ENCODE data around the gene MAST3. TPM values are rescaled to one million over a fixed set of nuclear protein-coding genes. Genes with fewer than 3 reads are reported as not detected.
A peak's percentile ranks its signal among the peaks of the same experiment; 100 is the strongest.
"Not testable (repeated sequence)": the region's sequence is repeated elsewhere in the genome, so short reads cannot be mapped to it uniquely, and the experiment has no call there.

The MAST3 gene
- total RNA-seq, 4 donors from 2014 or later, result 47.8 to 56.3 (median 52.0) TPM

GRCh38 chr19:18158467-18158866 is 60.9 kb downstream of the MAST3 start:
- Histone ChIP-seq H3K27ac (no peak overlapping the region), H3K36me3 (peaks cover 0 to 21% (median 0%) of the 10 kb centered on the region in 3 donors), H3K4me3 (no peak overlapping the region), H3K9me3 (no peaks in the 10 kb centered on the region), H3K4me1 (peaks cover 13 to 54% (median 16%) of the 10 kb centered on the region in 4 donors), H3K27me3 (no peaks in the 10 kb centered on the region)
- TF ChIP-seq POLR2A (IDR thresholded peaks at IDR 0.05) (no peak), CTCF (IDR thresholded peaks at IDR 0.05) (no peak)
- DNase-seq, result no peak

- not testable (repeated sequence) for H3K27ac ChIP-seq
- peaks cover 0 to 28% (median 0%) of the 10 kb centered on the region in 3 donors for H3K36me3 ChIP-seq
- peaks cover 10 to 48% (median 13%) of the 10 kb centered on the region in 4 donors for H3K4me1 ChIP-seq
Observed at GRCh38 chr19:18159059-18159616, 61.6 kb downstream of the MAST3 start.

GRCh38 chr19:18159810-18160209 is 62.2 kb downstream of the MAST3 start:
- DNase-seq, result no peak
- peak overlapping the region in 1 of 4 donors; percentile 77 for H3K27ac ChIP-seq
- no peaks in the 10 kb centered on the region for H3K27me3 ChIP-seq
- H3K36me3 ChIP-seq, result peaks cover 0 to 28% (median 0%) of the 10 kb centered on the region in 3 donors
- no peaks in the 10 kb centered on the region for H3K9me3 ChIP-seq
- no peak for TF ChIP-seq POLR2A (IDR thresholded peaks at IDR 0.05)
- no peak for TF ChIP-seq CTCF (IDR thresholded peaks at IDR 0.05)
- H3K4me1 ChIP-seq, result peaks cover 7 to 42% (median 13%) of the 10 kb centered on the region in 4 donors
- H3K4me3 ChIP-seq, result no peak overlapping the region

More at GRCh38 chr19:18159059-18159616, 61.6 kb downstream of the MAST3 start:
- H3K4me3 ChIP-seq, DNase-seq, H3K9me3 ChIP-seq, H3K27me3 ChIP-seq: not testable (repeated sequence)

GRCh38 chr19:18160493-18160970 is 63.0 kb downstream of the MAST3 start:
- Histone ChIP-seq H3K4me1 (peaks cover 7 to 37% (median 13%) of the 10 kb centered on the region in 4 donors), H3K9me3 (no peaks in the 10 kb centered on the region), H3K4me3 (peak overlapping the region; percentile 43 to 56 (median 52)), H3K27ac (peak overlapping the region in 3 of 4 donors; percentile 72 to 78 (median 77)), H3K27me3 (no peaks in the 10 kb centered on the region), H3K36me3 (peaks cover 0 to 30% (median 0%) of the 10 kb centered on the region in 3 donors)
- TF ChIP-seq CTCF (IDR thresholded peaks at IDR 0.05) (no peak), POLR2A (IDR thresholded peaks at IDR 0.05) (no peak)
- no peak for DNase-seq

GRCh38 chr19:18160971-18161635 is 63.5 kb downstream of the MAST3 start:
- peaks cover 0 to 33% (median 0%) of the 10 kb centered on the region in 3 donors for H3K36me3 ChIP-seq
- no peaks in the 10 kb centered on the region for H3K9me3 ChIP-seq
- peak overlapping the region; percentile 43 to 56 (median 52) for H3K4me3 ChIP-seq
- peak; percentile 64 to 93 (median 79) for TF ChIP-seq CTCF (IDR thresholded peaks at IDR 0.05)
- no peak for TF ChIP-seq POLR2A (IDR thresholded peaks at IDR 0.05)
- H3K4me1 ChIP-seq, result peaks cover 7 to 31% (median 13%) of the 10 kb centered on the region in 4 donors
- H3K27ac ChIP-seq, result peak overlapping the region; percentile 64 to 78 (median 74)
- peak; percentile 77 to 89 (median 87) for DNase-seq
- no peaks in the 10 kb centered on the region for H3K27me3 ChIP-seq

GRCh38 chr19:18161636-18162002 is 64.0 kb downstream of the MAST3 start:
- Histone ChIP-seq H3K4me1 (peaks cover 7 to 26% (median 13%) of the 10 kb centered on the region in 4 donors), H3K27ac (peak overlapping the region in 2 of 4 donors; percentile 64 to 77), H3K4me3 (peak overlapping the region in 3 of 4 donors; percentile 52 to 56 (median 52)), H3K27me3 (no peaks in the 10 kb centered on the region), H3K36me3 (peaks cover 0 to 38% (median 0%) of the 10 kb centered on the region in 3 donors), H3K9me3 (no peaks in the 10 kb centered on the region)
- TF ChIP-seq POLR2A (IDR thresholded peaks at IDR 0.05), result no peak
- DNase-seq, result no peak
